Small intestine (tissue), 7 donors: ENCODE results near the gene FNDC1. TPM values are rescaled to one million over a fixed set of nuclear protein-coding genes. Genes with fewer than 3 reads are reported as not detected.

ENCODE experiments used
- DNase-seq, 2 donors: peaks; one replicate each; pipeline versions ENCODE4 v3.0.0 to v3.0.0-alpha.2; 2013
- FAIRE-seq: peaks from 2 replicates; lab custom pipeline; 2012; peaks lifted over from hg19 to GRCh38; lab: Jason Lieb, UNC
- H3K27ac ChIP-seq, 3 donors: one replicate each; pipeline ENCODE4 v1.5.1; 2013; ENCODE audit warnings: low read length in 2 of 3, mild to moderate bottlenecking in 2 of 3, control low read depth in 1 of 3, inconsistent platforms in 1 of 3, low read depth in 1 of 3, moderate library complexity in 1 of 3
- H3K27me3 ChIP-seq, 3 donors: one replicate each; pipeline ENCODE4 v1.6.1; 2013; ENCODE audit warnings: low read length in 3 of 3, inconsistent platforms in 1 of 3; ENCODE audit not compliant: control insufficient read depth in 3 of 3, insufficient read depth in 3 of 3
- H3K36me3 ChIP-seq, 3 donors: one replicate each; pipeline ENCODE4 v1.6.1; 2013; ENCODE audit warnings: low read length in 3 of 3, inconsistent platforms in 1 of 3, low read depth in 1 of 3, mild to moderate bottlenecking in 1 of 3, moderate library complexity in 1 of 3; ENCODE audit not compliant: control insufficient read depth in 3 of 3, insufficient read depth in 2 of 3
- H3K4me1 ChIP-seq, 3 donors: one replicate each; pipeline ENCODE4 v1.6.1; 2013; ENCODE audit warnings: low read length in 2 of 3, inconsistent platforms in 1 of 3, low read depth in 1 of 3, mild to moderate bottlenecking in 1 of 3, moderate library complexity in 1 of 3; ENCODE audit not compliant: control insufficient read depth in 3 of 3, insufficient read depth in 2 of 3
- H3K4me3 ChIP-seq, 3 donors: one replicate each; pipeline ENCODE4 v1.5.1; 2013; ENCODE audit warnings: low read length in 3 of 3, control low read depth in 1 of 3, inconsistent platforms in 1 of 3, low read depth in 1 of 3, mild to moderate bottlenecking in 1 of 3, moderate library complexity in 1 of 3
- H3K9me3 ChIP-seq, 2 donors: one replicate each; pipeline ENCODE4 v1.6.1; 2013; ENCODE audit warnings: low read depth in 1 of 2, low read length in 1 of 2; ENCODE audit not compliant: control insufficient read depth in 2 of 2, insufficient read depth in 1 of 2
- WGBS, 3 donors: extraction: QIAGEN DNeasy Blood & Tissue Kit; methylation state at CpG; one replicate each; pipeline ENCODE4 v1.1.7; 2013; 5-methylcytosine and 5-hydroxymethylcytosine counted together
- polyA plus RNA-seq, 4 donors: library from polyadenylated mRNA; stranded (reverse) in 3 of 4; unstranded in 1 of 4; fragments of 200-250 nt in 3 of 4; fragments of 120-200 nt in 1 of 4; gene quantifications; one replicate each; pipeline versions ENCODE4 v1.2.1 to v1.2.3, GENCODE V29; 2013
- donor health status: healthy with polysubstance abuse.
- donor health status: control.
- donor health status: control.
- donor health status: Bipolar disorder and iron deficiency.
- donor health status: healthy.

Gene FNDC1
- polyA plus RNA-seq, 4 donors, result 0.27 to 30.6 (median 0.28) TPM; not detected in 1

DNA sequence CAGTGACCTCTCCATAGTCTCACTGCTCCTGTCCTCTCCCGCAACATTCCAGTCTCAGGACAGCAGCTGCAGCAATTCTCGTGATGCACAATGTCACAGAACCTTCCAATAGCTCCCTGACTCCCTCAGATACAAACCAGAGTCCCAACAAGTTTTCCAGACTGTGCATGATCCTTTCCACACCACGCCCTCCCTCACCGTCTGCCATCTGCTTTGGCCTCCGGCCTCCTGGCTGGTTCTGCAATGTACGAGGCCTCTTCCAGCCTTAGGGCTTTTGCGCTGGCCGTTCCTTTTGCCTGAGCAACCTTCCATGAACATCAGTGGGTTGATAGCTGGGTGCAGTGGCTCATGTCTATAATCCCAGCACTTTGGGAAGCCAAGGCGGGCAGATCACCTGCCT is 9.6 kb downstream of the FNDC1 start:
- no peak overlapping the region for H3K27ac ChIP-seq
- 81 to 88% (median 86%) methylated on average over 9 of the region's 9 CpGs for WGBS, 3 donors
- no peak for FAIRE-seq

GRCh38 chr6:159180001-159180400 is 10.8 kb downstream of the FNDC1 start:
- Histone ChIP-seq H3K36me3 (no peaks in the 10 kb centered on the region), H3K27me3 (peaks cover 0 to 6% (median 0%) of the 10 kb centered on the region in 3 donors), H3K4me3 (no peak overlapping the region), H3K4me1 (no peaks in the 10 kb centered on the region), H3K9me3 (no peaks in the 10 kb centered on the region), H3K27ac (no peak overlapping the region)
- DNase-seq, result no peak
- WGBS, 3 donors, result 76 to 80% (median 79%) methylated on average over 4 of the region's 4 CpGs
- no peak for FAIRE-seq

More for the DNA sequence above, 9.6 kb downstream of the FNDC1 start:
- DNase-seq, result no peak
- no peaks in the 10 kb centered on the region for H3K36me3 ChIP-seq
- H3K9me3 ChIP-seq, result no peaks in the 10 kb centered on the region
- peaks cover 0 to 14% (median 0%) of the 10 kb centered on the region in 3 donors for H3K27me3 ChIP-seq
- no peak overlapping the region for H3K4me3 ChIP-seq
- H3K4me1 ChIP-seq, result no peaks in the 10 kb centered on the region

- Histone ChIP-seq H3K27ac (no peak overlapping the region), H3K9me3 (peaks cover 0 to 8% of the 10 kb centered on the region in 2 donors), H3K36me3 (no peaks in the 10 kb centered on the region), H3K4me3 (no peak overlapping the region), H3K27me3 (peaks cover 0 to 3% (median 0%) of the 10 kb centered on the region in 3 donors), H3K4me1 (no peaks in the 10 kb centered on the region)
- DNase-seq, result no peak
- WGBS, 3 donors, result 96 to 97% (median 96%) methylated on average over 2 of the region's 2 CpGs
- no peak for FAIRE-seq
Observed at GRCh38 chr6:159181914-159182313, 12.7 kb downstream of the FNDC1 start.

DNA sequence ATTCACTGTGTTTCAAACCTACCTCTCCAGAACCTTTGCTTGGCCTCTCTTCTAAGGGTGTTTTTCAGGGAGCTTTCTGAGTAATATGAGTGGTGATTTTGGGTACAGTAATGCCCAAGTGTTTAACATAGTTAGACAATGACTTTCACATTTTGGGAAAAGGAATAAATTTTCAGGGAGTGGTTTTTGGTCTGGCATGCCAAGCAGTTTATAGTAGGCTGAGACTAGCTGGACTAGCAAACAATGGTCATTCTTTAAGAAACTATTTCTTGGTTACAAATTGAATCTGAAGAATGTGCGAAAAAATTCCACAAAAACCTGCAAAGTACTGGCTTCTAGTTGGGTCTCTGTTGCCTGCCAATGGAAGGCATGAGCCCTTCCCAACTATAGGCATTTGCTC is 15.4 kb downstream of the FNDC1 start:
- FAIRE-seq, result no peak
- H3K9me3 ChIP-seq, result peaks cover 0 to 8% of the 10 kb centered on the region in 2 donors
- 86 to 90% (median 88%) methylated on average over 1 of the region's 1 CpG for WGBS, 3 donors
- no peak overlapping the region for H3K27ac ChIP-seq
- no peaks in the 10 kb centered on the region for H3K27me3 ChIP-seq
- H3K36me3 ChIP-seq, result no peaks in the 10 kb centered on the region
- H3K4me1 ChIP-seq, result no peaks in the 10 kb centered on the region
- no peak overlapping the region for H3K4me3 ChIP-seq
- DNase-seq, result no peak

DNA sequence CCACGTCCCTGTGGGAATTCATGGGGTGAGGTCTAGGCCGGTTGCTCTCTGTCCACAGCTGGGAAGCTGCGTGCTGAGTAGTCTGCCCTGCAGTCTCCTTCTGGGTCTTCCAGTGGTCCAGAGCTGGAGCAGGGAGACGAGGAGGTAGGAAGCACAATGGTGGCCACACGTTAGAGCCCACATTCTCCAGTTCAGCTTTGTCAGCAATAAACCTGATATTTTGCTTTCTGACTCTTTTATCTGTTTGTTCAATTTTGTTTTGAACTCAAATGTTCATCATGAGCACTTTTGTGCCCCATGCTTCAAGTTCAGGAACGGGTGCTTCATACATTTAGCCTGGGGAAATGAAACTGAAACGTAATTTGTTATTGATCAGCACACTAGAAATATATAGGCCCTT is 21.3 kb downstream of the FNDC1 start:
- WGBS, 3 donors, result 66 to 78% (median 71%) methylated on average over 7 of the region's 7 CpGs
- H3K4me3 ChIP-seq, result no peak overlapping the region
- peaks cover 0 to 6% of the 10 kb centered on the region in 2 donors for H3K9me3 ChIP-seq
- no peaks in the 10 kb centered on the region for H3K27me3 ChIP-seq
- FAIRE-seq (no peak), DNase-seq (no peak)
- no peaks in the 10 kb centered on the region for H3K36me3 ChIP-seq
- no peak overlapping the region for H3K27ac ChIP-seq
- no peaks in the 10 kb centered on the region for H3K4me1 ChIP-seq

GRCh38 chr6:159193923-159194322 is 24.7 kb downstream of the FNDC1 start:
- no peak for FAIRE-seq
- Histone ChIP-seq H3K4me3 (no peak overlapping the region), H3K27ac (no peak overlapping the region), H3K27me3 (peaks cover 0 to 3% (median 0%) of the 10 kb centered on the region in 3 donors), H3K36me3 (no peaks in the 10 kb centered on the region), H3K4me1 (no peaks in the 10 kb centered on the region), H3K9me3 (no peaks in the 10 kb centered on the region)
- WGBS, 3 donors, result 61 to 66% (median 65%) methylated on average over 2 of the region's 2 CpGs
- DNase-seq, result no peak

- Histone ChIP-seq H3K4me3 (no peak overlapping the region), H3K4me1 (no peaks in the 10 kb centered on the region), H3K27me3 (peaks cover 0 to 3% (median 0%) of the 10 kb centered on the region in 3 donors), H3K36me3 (no peaks in the 10 kb centered on the region), H3K27ac (no peak overlapping the region), H3K9me3 (no peaks in the 10 kb centered on the region)
- no peak for FAIRE-seq
- WGBS, 3 donors, result 81 to 89% (median 83%) methylated on average over 4 of the region's 4 CpGs
- DNase-seq, result no peak
Observed at GRCh38 chr6:159194421-159194820, 25.2 kb downstream of the FNDC1 start.

DNA sequence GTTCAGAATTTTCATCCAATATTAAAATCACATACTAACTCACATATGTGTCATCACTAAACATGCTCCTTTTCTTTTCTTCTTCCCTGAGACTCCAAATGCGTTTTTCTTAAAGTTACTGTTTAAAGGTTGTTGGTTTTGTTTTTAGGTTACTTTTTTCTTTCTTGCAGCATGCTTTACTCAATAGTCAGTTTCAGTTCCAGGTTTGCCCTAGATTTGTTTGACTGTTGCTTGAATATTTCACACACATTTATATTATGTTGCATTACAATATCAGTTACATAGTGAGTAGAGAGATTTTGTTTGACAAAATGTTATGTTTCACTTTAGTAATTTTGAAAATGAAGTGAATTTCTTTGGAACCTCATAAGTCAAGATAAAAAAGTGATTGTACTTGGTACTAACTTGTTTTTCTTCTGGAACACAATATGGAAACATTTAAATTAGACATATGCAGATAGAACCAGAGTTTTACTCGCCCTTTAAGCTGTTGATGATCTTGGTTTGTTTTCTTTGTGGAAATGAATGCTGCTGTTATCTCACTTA is 27.3 kb downstream of the FNDC1 start:
- no peak overlapping the region for H3K4me3 ChIP-seq
- no peaks in the 10 kb centered on the region for H3K9me3 ChIP-seq
- WGBS, 3 donors, result 58 to 75% (median 63%) methylated on average over 2 of the region's 2 CpGs
- H3K36me3 ChIP-seq, result no peaks in the 10 kb centered on the region
- no peaks in the 10 kb centered on the region for H3K4me1 ChIP-seq
- peaks cover 0 to 3% (median 0%) of the 10 kb centered on the region in 3 donors for H3K27me3 ChIP-seq
- DNase-seq (no peak), FAIRE-seq (no peak)
- no peak overlapping the region for H3K27ac ChIP-seq

- H3K27me3 ChIP-seq, result peaks cover 0 to 3% (median 0%) of the 10 kb centered on the region in 3 donors
- H3K4me3 ChIP-seq, result no peak overlapping the region
- DNase-seq (no peak), FAIRE-seq (no peak)
- H3K36me3 ChIP-seq, result no peaks in the 10 kb centered on the region
- H3K4me1 ChIP-seq, result no peaks in the 10 kb centered on the region
- H3K27ac ChIP-seq, result no peak overlapping the region
- H3K9me3 ChIP-seq, result no peaks in the 10 kb centered on the region
- WGBS, 3 donors, result 66 to 79% (median 73%) methylated on average over 7 of the region's 7 CpGs
Observed at GRCh38 chr6:159197251-159197650, 28.1 kb downstream of the FNDC1 start.
